Right lobe of liver (tissue), 4 donors: ENCODE data around the gene ZNF525.
"Not testable (repeated sequence)": the region's sequence is repeated elsewhere in the genome, so short reads cannot be mapped to it uniquely, and the experiment has no call there.

ENCODE experiments used
- POLR2A ChIP-seq: fragments of 450-650 bp; IDR thresholded peaks from one replicate; pipeline ENCODE4 v1.6.1; 2017; ENCODE audit warnings: antibody characterized with exemption, mild to moderate bottlenecking
- TF ChIP-seq, protein P1 (sequence below), 4 donors: fragments of 200-600 bp in 3 of 4; fragments of 450-650 bp in 1 of 4; IDR thresholded peaks; one replicate each; pipeline versions ENCODE4 v1.5.1 to v1.8.0; 2016 to 2022; ENCODE audit warnings: antibody characterized with exemption in 4 of 4, mild to moderate bottlenecking in 2 of 4
- donor health status: DM: no; HTN: no; CAD: no.
- donor health status: DM: no; HTN: no; CAD: no.
- donor health status: DM: no; HTN: yes; CAD: no.

DNA sequence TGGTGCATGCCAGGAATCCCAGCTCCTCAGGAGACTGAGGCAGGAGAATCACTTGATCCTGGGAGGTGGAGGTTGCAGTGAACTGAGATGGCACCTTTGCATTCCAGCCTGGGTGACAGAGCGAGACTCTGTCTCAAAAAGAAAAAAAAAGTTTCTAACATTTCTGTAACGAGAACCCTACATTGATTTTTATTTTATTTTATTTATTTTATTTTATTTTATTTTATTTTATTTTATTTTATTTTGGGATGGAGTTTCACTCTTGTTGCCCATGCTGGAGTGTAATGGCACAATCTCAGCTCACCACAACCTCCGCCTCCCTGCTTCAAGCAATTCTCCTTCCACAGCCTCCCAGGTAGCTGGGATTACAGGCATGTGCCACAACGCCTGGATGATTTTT, 21.1 kb upstream of the ZNF525 start:
- TF ChIP-seq POLR2A = not testable (repeated sequence)
- TF ChIP-seq, protein P1, sequence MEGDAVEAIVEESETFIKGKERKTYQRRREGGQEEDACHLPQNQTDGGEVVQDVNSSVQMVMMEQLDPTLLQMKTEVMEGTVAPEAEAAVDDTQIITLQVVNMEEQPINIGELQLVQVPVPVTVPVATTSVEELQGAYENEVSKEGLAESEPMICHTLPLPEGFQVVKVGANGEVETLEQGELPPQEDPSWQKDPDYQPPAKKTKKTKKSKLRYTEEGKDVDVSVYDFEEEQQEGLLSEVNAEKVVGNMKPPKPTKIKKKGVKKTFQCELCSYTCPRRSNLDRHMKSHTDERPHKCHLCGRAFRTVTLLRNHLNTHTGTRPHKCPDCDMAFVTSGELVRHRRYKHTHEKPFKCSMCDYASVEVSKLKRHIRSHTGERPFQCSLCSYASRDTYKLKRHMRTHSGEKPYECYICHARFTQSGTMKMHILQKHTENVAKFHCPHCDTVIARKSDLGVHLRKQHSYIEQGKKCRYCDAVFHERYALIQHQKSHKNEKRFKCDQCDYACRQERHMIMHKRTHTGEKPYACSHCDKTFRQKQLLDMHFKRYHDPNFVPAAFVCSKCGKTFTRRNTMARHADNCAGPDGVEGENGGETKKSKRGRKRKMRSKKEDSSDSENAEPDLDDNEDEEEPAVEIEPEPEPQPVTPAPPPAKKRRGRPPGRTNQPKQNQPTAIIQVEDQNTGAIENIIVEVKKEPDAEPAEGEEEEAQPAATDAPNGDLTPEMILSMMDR (IDR thresholded peaks at IDR 0.05) = not testable (repeated sequence)
